ENCODE data around the gene AP4E1. TPM values are rescaled to one million over a fixed set of nuclear protein-coding genes. Genes with fewer than 3 reads are reported as not detected.
"Not testable (repeated sequence)": the region's sequence is repeated elsewhere in the genome, so short reads cannot be mapped to it uniquely, and the experiment has no call there.

Gene AP4E1
- total RNA-seq, 1 donor from 2014 or later = 11.3 TPM

GRCh38 chr15:50940506-50940905, 32.0 kb downstream of the AP4E1 start:
- no peak overlapping the region for H3K4me3 ChIP-seq (ENCODE audit: low read depth, low read length)
- no peaks in the 10 kb centered on the region for H3K36me3 ChIP-seq (ENCODE audit: control insufficient read depth, insufficient read depth, low read length)
- no peak for DNase-seq (ENCODE audit: low read depth)
- no peaks in the 10 kb centered on the region for H3K27me3 ChIP-seq (ENCODE audit: control insufficient read depth, insufficient read depth, low read length)
- TF ChIP-seq, protein P1, sequence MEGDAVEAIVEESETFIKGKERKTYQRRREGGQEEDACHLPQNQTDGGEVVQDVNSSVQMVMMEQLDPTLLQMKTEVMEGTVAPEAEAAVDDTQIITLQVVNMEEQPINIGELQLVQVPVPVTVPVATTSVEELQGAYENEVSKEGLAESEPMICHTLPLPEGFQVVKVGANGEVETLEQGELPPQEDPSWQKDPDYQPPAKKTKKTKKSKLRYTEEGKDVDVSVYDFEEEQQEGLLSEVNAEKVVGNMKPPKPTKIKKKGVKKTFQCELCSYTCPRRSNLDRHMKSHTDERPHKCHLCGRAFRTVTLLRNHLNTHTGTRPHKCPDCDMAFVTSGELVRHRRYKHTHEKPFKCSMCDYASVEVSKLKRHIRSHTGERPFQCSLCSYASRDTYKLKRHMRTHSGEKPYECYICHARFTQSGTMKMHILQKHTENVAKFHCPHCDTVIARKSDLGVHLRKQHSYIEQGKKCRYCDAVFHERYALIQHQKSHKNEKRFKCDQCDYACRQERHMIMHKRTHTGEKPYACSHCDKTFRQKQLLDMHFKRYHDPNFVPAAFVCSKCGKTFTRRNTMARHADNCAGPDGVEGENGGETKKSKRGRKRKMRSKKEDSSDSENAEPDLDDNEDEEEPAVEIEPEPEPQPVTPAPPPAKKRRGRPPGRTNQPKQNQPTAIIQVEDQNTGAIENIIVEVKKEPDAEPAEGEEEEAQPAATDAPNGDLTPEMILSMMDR (IDR thresholded peaks at IDR 0.05; ENCODE audit: insufficient read depth, low read length, poor library complexity, severe bottlenecking) = no peak

- no peaks in the 10 kb centered on the region for H3K36me3 ChIP-seq (ENCODE audit: control insufficient read depth, insufficient read depth, low read length)
- H3K4me3 ChIP-seq (ENCODE audit: low read depth, low read length) = no peak overlapping the region
- no peak for DNase-seq (ENCODE audit: low read depth)
- TF ChIP-seq, protein P1 (IDR thresholded peaks at IDR 0.05; ENCODE audit: insufficient read depth, low read length, poor library complexity, severe bottlenecking) = no peak
- no peaks in the 10 kb centered on the region for H3K27me3 ChIP-seq (ENCODE audit: control insufficient read depth, insufficient read depth, low read length)
Observed at GRCh38 chr15:50943638-50944037, 35.2 kb downstream of the AP4E1 start.

DNA sequence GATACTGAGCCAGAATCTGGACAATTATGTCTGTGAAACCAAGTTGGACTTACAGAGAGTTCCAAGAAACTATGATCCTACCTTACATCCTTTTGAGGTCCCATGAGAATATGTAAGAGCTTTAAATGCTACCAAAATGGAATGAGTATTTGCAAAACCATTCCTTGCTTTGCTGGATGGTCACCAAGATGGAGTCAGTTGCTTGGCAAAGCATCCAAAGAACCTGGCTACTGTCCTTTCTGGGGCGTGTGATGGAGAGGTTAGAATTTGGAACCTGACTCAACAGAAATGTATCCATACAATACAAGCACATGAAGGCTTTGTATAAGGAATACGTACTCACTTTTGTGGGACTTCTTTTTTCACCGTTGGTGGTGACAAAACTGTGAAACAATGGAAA, 36.2 kb downstream of the AP4E1 start:
- Histone ChIP-seq H3K4me3 (ENCODE audit: low read depth, low read length) (no peak overlapping the region), H3K27me3 (ENCODE audit: control insufficient read depth, insufficient read depth, low read length) (no peaks in the 10 kb centered on the region), H3K36me3 (ENCODE audit: control insufficient read depth, insufficient read depth, low read length) (no peaks in the 10 kb centered on the region)
- no peak for DNase-seq (ENCODE audit: low read depth)
- TF ChIP-seq, protein P1 (IDR thresholded peaks at IDR 0.05; ENCODE audit: insufficient read depth, low read length, poor library complexity, severe bottlenecking) = no peak

GRCh38 chr15:50945725-50946124, 37.2 kb downstream of the AP4E1 start:
- no peaks in the 10 kb centered on the region for H3K27me3 ChIP-seq (ENCODE audit: control insufficient read depth, insufficient read depth, low read length)
- no peak for DNase-seq (ENCODE audit: low read depth)
- H3K36me3 ChIP-seq (ENCODE audit: control insufficient read depth, insufficient read depth, low read length) = no peaks in the 10 kb centered on the region
- no peak overlapping the region for H3K4me3 ChIP-seq (ENCODE audit: low read depth, low read length)
- TF ChIP-seq, protein P1 (IDR thresholded peaks at IDR 0.05; ENCODE audit: insufficient read depth, low read length, poor library complexity, severe bottlenecking) = no peak

DNA sequence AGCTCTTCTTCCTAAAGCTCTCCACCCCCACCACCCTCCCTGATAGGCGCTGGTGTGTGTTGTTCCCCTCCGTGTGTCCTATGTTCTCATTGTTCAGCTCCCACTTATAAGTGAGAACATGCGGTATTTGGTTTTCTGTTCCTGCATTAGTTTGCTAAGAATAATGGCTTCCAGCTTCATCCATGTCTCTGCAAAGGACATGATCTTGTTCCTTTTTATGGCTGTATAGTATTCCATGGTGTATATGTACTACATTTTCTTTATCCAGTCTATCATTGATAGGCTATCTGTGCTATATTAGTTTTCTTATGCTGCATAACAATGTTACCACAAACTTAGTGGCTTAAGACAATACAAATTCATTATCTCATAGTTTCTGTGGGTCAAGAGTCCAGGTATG, 42.3 kb downstream of the AP4E1 start:
- H3K36me3 ChIP-seq (ENCODE audit: control insufficient read depth, insufficient read depth, low read length) = not testable (repeated sequence)

DNA sequence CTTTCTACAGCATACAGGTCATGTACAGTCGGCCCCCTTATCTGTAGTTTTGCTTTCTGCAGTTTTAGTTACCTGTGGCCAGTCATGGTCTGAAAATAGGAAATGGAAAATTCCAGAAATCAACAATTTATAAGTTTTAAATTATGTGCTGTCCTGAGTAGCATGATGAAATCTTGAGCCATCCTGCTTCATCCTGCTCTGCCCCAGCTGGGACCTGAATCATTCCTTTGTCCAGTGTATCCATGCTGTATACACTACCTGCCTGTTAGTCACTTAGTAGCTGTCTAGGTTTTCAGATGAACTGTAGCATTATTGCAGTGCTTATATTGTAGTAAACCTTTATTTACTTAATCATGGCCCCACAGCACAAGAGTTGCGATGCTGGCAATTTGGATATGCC, 44.8 kb downstream of the AP4E1 start:
- TF ChIP-seq, protein P1 (IDR thresholded peaks at IDR 0.05; ENCODE audit: insufficient read depth, low read length, poor library complexity, severe bottlenecking) = no peak
- Histone ChIP-seq H3K27me3 (ENCODE audit: control insufficient read depth, insufficient read depth, low read length) (no peaks in the 10 kb centered on the region), H3K36me3 (ENCODE audit: control insufficient read depth, insufficient read depth, low read length) (no peaks in the 10 kb centered on the region), H3K4me3 (ENCODE audit: low read depth, low read length) (no peak overlapping the region)
- DNase-seq (ENCODE audit: low read depth) = peak; percentile 16

More for the DNA sequence above, 42.3 kb downstream of the AP4E1 start:
- H3K27me3 ChIP-seq (ENCODE audit: control insufficient read depth, insufficient read depth, low read length); DNase-seq (ENCODE audit: low read depth); H3K4me3 ChIP-seq (ENCODE audit: low read depth, low read length): not testable (repeated sequence)

- not testable (repeated sequence) for H3K36me3 ChIP-seq (ENCODE audit: control insufficient read depth, insufficient read depth, low read length); H3K27me3 ChIP-seq (ENCODE audit: control insufficient read depth, insufficient read depth, low read length); DNase-seq (ENCODE audit: low read depth); H3K4me3 ChIP-seq (ENCODE audit: low read depth, low read length)
Observed at GRCh38 chr15:50954837-50955236, 46.4 kb downstream of the AP4E1 start.

Data from kidney epithelial cell (primary cell).